ENCODE data around the gene TGM2.

The TGM2 gene

DNA sequence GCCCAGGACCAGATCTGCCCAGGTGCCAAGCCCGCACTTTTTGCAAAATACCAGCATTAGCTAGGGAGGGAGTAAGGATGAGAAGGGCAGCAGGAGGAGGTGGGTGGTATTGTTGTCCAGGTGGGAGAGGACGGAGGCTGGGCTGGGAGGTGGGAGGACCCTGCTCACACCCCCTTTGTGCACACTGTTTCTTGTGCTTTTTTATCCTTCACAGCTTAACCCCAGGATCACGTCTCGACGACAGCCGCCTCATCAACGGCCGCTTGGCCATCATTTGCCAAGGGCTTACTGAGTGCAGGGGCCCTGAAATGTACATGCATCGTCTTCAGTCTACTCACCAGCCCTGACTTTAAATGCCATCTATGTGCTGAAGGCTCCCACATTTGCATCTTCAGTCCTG lies 12.1 kb upstream of the TGM2 start:
- no peak for DNase-seq (ENCODE audit: low spot score)

DNA sequence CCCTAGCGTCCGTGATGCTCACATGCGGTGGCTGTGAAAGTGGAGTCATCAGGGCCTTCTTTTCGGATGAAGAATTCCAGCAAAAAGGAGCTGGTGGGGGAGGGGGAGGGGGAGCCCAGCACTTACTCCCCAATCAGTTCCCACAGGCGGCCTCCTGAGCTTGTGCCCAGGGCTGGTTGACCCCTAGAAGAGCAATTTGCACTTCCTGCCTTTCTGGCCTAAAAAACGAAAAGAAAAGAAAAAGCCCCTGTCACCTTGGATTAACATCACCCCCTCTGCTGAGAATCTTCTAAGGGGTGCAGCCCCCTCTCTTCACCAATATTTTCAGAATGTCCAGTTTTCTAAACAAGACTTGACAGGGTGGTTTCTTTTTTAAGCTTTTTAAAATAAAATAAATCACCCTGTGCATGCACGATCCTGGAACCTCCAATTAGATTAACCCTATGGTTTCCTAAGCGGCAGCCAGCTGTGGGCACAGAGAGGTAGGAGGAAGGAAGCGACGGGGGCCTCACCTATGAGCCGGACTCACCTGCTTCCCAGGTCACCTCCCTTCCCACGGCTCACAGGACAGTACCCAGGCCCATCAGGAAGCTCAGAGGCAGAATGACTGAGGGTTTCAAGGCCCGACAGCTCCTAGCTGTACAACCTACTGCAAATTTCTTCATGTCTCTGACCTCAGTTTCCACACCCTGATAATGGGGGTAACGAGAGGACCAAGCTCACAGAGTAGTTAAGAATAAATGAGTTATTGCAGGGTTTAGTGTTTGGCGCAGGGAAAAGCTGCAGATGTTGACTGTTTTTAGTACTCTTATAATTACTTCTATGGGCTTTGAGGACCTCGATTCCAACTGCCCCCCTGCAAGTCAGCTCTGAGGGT lies 10.5 kb upstream of the TGM2 start:
- no peak for DNase-seq (ENCODE audit: low spot score)

DNA sequence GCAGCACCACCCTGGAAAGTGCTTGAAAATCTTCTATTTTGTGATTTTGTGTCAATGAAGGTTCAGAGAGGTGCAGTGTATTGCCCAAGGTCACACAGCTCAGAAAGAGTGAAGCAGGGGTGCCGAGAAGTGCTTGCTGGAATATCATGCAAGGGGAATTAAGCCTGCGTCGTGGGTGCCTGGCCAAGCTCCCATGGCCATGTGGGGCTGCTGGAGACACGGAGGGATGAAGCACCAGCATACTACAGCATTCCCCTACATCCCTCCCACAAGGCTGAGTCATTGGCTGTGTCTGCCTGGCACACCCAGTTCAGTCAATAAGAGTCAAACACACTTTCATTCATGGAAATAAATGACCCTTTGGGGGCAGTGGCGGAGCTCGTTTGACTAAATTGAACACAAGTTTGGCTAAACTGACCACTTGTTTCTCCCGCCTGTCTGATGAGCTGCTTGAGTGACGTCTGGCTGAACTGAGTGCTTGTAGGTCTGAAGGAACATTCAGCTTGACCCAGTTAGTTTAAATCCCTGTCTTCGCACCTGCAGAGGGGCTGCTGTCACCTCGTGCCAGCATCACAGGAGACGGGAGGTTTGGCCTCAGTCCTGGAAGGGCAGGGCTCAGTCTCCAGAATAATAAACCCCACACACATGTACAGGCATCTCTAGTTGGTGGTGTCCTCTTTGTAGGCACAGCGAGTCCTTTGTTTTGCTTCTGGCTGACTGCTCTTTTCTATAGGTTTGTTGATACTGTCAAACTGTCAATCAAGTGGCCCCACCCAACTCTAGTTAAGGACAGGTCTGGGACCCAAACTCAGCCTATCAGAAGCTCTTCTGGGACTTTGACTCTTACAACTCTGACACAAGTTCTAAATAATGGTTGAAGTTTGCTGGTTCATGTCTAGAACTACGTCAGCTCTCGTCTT lies 8.4 kb upstream of the TGM2 start:
- DNase-seq (ENCODE audit: low spot score) = peak; percentile 68

- DNase-seq (ENCODE audit: low spot score) = no peak
Measured at GRCh38 chr20:38172408-38172807, 7.3 kb upstream of the TGM2 start.

DNA sequence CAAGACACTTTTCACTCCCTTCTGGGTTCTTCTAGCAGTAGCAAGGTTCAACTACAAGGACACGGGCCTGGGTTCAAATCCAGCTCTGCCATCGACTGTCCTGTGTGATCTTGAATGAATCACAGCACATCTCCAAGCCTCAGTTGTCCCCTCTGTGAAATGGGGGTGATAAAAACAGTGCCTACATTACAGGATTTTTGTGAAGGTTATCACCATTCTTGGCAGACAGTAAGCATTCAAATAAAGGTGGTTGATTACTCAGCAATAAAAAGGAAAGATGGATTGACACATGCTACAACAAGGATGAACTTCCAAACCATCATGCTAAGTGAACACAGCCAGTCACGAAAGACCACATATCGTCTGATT lies 6.6 kb upstream of the TGM2 start:
- DNase-seq (ENCODE audit: low spot score) = no peak

DNA sequence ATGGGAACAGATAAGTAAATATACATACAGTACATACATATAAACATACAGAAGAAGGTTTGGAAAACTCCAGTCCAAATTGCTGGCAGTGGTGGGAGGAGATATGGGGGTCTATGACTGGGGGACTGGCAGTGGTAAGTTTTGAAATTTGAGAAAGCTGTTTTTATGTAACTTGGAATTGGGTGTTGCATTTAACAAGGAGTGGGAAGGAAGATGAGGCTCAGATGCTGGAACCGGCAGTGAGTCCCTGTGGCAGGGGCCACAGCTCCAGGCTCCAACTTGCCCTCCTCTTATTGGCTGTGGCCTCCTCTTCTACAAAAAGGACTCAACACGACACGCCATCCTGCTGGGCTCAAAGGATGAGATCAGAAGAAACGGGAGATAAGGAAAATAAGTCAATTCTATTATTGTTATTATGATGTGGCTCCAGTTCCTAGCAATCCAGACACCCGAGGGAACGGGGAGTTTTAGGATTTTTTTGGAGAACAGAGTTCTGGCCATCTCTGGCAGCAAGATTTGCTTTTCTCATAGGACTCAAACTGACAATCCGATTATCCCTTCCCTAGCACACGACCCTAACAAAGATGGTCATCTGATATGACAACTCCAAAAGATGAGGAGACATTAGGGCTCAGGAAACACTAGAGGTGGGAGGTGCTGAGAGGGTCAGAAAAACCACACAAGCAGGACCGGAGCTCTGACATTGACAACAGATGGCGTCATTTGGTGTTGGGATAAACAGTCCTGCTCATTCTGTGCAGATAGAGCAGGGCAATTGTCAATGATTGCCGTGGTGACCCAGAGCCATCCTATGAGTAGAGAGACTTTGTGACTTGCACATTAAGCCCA lies 6.0 kb upstream of the TGM2 start:
- DNase-seq (ENCODE audit: low spot score) = no peak

GRCh38 chr20:38170219-38170825 lies 5.3 kb upstream of the TGM2 start:
- no peak for DNase-seq (ENCODE audit: low spot score)

GRCh38 chr20:38169636-38170193 lies 4.6 kb upstream of the TGM2 start:
- no peak for DNase-seq (ENCODE audit: low spot score)

DNA sequence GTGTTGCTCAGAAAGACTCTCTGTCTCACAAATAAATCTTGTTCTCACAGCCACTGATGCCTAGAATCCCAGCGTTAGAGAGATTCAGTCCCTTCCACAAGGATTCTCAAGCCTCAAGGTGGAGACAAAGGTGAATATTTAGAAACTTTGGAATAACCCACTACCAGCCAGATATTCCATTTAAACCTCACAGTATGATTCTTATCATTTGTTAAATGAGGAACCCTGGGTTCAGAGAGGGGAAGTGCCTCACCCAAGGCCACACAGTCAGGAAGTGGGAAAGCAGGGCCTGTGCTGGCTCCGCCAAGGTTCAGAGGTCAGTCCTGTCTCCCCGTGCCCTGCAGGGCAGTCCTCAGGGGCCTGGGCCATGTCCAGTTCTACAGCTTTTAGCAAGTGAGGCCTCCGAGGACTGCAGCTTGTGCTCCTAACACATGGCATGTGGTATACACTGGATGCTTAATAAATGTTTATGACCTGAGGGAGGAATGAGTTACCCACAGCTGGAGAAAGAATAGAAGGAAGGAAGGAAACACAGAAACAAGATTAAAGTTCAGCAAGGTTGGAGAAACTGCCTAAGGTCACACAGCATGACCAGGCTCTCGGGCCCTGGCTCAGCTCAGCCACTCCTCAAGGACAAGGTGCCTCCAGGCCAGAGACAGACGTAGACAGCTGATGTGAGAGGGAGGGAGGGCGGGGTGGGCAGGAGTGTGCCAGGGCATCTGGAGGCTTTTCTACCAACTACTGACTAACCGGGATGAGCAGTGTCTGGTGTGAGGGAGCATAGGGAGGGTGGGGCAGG lies 3.9 kb upstream of the TGM2 start:
- no peak for DNase-seq (ENCODE audit: low spot score)

DNA sequence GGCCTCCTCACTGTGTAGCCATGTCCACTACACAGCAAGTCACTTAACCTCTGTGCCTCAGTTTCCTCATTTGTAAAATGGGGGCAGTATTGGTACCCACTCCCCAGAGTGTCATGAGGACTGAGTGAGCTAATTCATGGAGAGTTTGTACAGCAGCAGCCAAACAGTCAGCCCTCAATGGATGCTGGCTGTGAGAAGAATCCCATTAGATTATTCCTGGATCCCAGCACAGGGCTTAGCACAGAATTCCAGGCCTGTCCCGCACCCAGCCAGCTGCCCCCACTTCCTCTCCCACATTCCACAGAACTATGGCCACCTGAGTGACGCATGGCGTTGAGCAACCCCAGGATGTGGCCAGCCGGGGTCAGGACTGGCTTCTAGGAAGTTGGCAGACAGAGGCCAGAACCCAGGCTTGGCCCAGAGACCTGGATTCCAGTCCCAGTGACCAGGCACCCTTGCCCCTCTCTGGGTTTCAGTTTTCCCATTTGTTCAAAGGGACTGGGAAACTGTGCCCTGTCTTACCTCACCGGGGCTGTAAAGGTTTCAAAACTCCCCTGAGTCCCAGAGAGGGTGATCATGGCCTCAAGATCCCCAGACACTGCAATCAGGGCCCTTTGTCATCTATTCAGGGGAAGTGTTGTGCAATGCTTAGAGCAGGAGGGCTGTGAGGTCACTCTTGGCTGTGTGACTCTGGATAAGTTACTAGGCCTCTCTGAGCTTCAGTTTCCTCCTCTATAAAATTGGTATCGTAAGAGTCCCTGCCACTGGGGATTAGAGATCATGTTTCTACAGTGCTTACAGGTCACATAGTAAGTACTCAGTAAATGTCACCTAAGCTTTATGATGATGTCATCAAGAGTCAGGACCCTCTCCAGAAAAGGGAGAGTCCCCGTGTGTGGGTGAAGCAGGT lies 3.0 kb upstream of the TGM2 start:
- DNase-seq (ENCODE audit: low spot score) = peak; percentile 22

- no peak for DNase-seq (ENCODE audit: low spot score)
Measured at GRCh38 chr20:38167328-38167850, 2.3 kb upstream of the TGM2 start.

- DNase-seq (ENCODE audit: low spot score) = no peak
Measured at GRCh38 chr20:38166703-38167233, 1.7 kb upstream of the TGM2 start.

DNA sequence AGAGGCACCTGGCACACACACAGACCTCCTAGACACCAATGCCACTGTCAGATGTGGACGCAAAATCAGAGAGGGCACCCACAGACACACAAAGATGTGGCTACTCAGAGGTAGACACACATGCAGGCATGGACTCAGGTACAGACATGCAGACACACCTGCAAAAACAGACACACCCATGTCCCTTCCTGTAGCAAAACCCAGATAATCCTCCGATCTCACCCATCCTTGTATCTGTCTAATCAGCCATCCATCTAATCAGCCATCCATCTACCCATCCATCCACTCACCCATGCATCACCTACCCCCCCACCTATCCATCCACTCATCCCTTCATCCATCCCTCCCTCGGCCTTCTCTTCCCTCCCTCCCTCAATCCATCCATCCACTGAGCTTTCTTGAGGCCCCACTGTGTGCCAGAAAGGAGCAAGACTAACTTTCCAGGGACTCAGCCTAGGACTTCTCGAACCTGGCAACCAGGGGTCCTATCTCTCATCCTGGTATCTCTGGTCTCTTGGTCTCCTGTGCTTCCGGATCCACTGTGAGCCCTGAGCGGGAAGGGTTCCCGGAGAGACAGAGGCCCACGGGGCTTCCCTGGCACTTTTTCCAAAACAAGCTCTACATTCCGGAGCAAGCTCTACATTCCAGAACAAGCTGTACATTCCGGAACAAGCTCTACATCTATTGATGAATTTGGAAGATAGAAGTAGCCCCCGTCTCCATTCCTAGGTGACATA lies 1.1 kb upstream of the TGM2 start:
- DNase-seq (ENCODE audit: low spot score) = no peak

DNA sequence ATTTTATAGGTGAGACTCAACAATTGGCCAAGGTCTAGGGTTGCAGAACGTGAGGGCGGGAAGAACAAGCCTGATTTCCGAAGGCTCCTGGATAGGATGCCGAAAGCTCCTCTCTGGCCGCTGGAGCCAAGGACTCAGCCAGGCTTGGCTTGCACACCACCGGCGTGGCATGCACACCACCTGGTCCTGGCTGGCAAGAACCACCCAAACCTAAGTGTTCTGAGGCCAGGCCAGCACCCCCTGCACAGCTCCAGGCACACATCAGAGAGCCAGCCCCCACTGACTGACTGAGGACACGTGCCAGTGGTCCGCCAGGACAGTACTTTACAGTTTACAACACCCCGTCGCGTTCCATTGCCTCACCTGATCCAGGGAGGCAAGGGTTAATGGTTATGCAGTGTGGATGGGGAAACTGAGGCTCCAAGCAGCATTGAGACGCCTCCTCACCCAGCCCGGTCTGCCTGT lies 414 bp downstream of the TGM2 start:
- no peak for DNase-seq (ENCODE audit: low spot score)

DNA sequence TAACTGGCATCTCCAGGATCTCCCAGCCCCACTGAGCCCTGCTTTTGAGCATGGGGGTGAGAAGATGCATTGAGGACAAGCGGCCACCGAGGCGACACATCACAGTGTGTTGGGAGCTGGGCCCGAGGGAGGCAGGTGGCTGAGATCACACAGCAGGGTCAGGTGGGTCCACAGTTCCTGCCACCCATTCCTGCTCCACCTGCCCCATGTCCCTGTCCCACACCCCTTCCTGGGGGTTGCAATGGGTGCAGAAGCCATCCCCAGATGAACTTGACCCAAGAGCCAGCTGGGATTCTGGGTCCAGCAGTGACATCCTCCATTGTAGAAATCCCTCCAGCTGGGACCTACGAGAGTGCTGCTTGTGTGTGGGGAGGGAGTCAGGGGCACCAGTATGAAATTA lies 1.0 kb downstream of the TGM2 start:
- DNase-seq (ENCODE audit: low spot score) = no peak

DNA sequence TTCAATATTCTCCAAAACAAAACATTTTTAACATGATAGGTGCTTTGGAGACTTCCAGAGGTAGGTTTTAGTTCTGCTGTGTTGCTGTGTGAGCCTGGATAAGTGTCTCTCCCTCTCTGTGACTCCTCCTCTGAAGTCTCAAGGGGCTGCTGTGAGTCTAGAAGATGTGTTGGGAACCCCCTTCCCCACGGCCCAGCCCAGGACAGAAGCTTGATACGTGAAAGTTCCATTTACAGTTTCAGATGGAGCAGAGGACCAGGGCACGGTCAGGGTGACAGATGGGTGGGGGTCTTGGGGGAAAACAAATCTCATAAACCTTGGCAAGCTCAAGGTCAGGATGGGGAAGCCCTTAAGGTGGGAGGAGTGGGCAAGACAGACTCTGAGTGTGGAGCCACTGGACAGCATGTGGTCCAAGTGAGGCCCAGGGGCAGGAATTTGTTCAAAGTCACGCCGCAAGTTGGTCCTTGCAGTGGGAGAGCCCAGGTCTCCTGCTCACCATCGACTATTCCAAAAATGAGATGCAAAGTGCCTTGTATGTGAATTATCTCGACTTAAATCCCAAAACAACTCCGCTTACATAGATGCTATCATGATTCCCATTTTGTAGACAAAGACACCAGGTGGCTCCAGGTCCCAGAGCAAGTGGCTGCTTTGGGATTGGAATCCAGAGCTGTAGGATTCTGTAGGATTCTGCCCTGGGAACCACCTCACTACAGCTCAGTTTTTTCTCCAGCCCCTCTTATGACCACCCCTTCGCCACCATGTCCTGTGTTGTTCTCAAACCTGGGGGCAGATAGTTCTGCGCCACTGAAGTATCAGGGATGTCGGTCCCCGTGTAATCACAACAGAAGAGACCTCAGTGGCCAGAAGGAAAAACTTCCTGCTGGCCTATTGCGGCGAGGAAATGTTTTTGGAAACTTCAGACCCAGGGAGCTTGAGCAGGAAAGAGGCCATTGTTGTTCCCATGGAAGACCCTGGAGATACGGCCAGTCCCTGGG lies 1.9 kb downstream of the TGM2 start:
- no peak for DNase-seq (ENCODE audit: low spot score)

GRCh38 chr20:38162149-38162548 lies 2.9 kb downstream of the TGM2 start:
- no peak for DNase-seq (ENCODE audit: low spot score)
